ENCODE measurements around the gene KIAA2012.

- TF ChIP-seq TAF1 (IDR thresholded peaks at IDR 0.05; ENCODE audit: low read depth, low read length) = no peak
- no peak for TF ChIP-seq POLR2AphosphoS5 (IDR thresholded peaks at IDR 0.05; ENCODE audit: low read depth, low read length)
- no peak for TF ChIP-seq POLR2A (IDR thresholded peaks at IDR 0.05; ENCODE audit: low read depth, low read length)
- TF ChIP-seq POU2F2 (IDR thresholded peaks at IDR 0.05; ENCODE audit: low read depth, low read length) = no peak
- no peak for TF ChIP-seq SPI1 (IDR thresholded peaks at IDR 0.05; ENCODE audit: low read depth, low read length)
Observed at GRCh38 chr2:202121532-202122162, 48.6 kb downstream of the KIAA2012 start.

Measured in GM12891 (cell line).